WTC11 (cell line): ENCODE results near the gene N4BP2L1. TPM values are rescaled to one million over a fixed set of nuclear protein-coding genes. Genes with fewer than 3 reads are reported as not detected.

Experiments used
- ATAC-seq: fragments of 200-7000 bp; cut with Tn5 transposase; 2 replicates; pipeline ENCODE4 v1.10.0; 2021; ENCODE audit warnings: mild to moderate bottlenecking, moderate library complexity
- CTCF ChIA-PET: fragments of 300-600 bp; sonication (Branson Sonifier 250); formaldehyde crosslinking; loops from one replicate; lab custom pipeline; 2021; ENCODE audit warnings: antibody characterized with exemption; lab: Charles Lee
- POLR2A ChIA-PET: fragments of 350-600 bp; sonication (Branson Sonifier 250); formaldehyde crosslinking; loops from one replicate; lab custom pipeline; 2021; ENCODE audit warnings: antibody characterized with exemption; lab: Charles Lee
- DNase-seq: peaks from one replicate; pipeline ENCODE4 v3.0.0; 2021; ENCODE audit warnings: low spot score
- H3K27ac Mint-ChIP-seq: 2 replicates; pipeline ENCODE4 v1.8.0; 2021; ENCODE audit warnings: mixed read lengths
- H3K27me3 Mint-ChIP-seq: 2 replicates; pipeline ENCODE4 v1.8.0; 2021; ENCODE audit warnings: low read depth, mild to moderate bottlenecking, moderate library complexity, mixed read lengths
- H3K36me3 Mint-ChIP-seq: 2 replicates; pipeline ENCODE4 v1.8.0; 2021; ENCODE audit warnings: mixed read lengths
- H3K4me1 Mint-ChIP-seq: 2 replicates; pipeline ENCODE4 v1.8.0; 2022; ENCODE audit warnings: mixed read lengths
- H3K4me3 Mint-ChIP-seq: 2 replicates; pipeline ENCODE4 v1.8.0; 2021; ENCODE audit warnings: mild to moderate bottlenecking, moderate library complexity, mixed read lengths
- H3K9me3 Mint-ChIP-seq: 2 replicates; pipeline ENCODE4 v1.8.0; 2021; ENCODE audit warnings: mixed read lengths
- ATF1 ChIP-seq: sonication (generic); formaldehyde crosslinking; IDR thresholded peaks from 2 replicates; pipeline ENCODE4 v1.8.1; 2023; ENCODE audit warnings: mild to moderate bottlenecking, moderate library complexity, missing genetic modification reagents
- CREB1 ChIP-seq: sonication (generic); formaldehyde crosslinking; IDR thresholded peaks from 2 replicates; pipeline ENCODE4 v1.8.0; 2023; ENCODE audit warnings: mild to moderate bottlenecking, missing genetic modification reagents
- FOXP1 ChIP-seq: sonication (generic); formaldehyde crosslinking; IDR thresholded peaks from 2 replicates; pipeline ENCODE4 v1.8.0; 2022; ENCODE audit warnings: missing genetic modification reagents, mild to moderate bottlenecking, moderate library complexity, borderline replicate concordance
- MYBL2 ChIP-seq: sonication (generic); formaldehyde crosslinking; IDR thresholded peaks from 2 replicates; pipeline ENCODE4 v1.8.1; 2023; ENCODE audit warnings: mild to moderate bottlenecking, moderate library complexity, missing genetic modification reagents
- NFE2L1 ChIP-seq: sonication (generic); formaldehyde crosslinking; IDR thresholded peaks from 2 replicates; pipeline ENCODE4 v1.8.1; 2023; ENCODE audit warnings: missing genetic modification reagents
- RELA ChIP-seq: sonication (generic); formaldehyde crosslinking; IDR thresholded peaks from 2 replicates; pipeline ENCODE4 v1.8.1; 2022; ENCODE audit warnings: missing genetic modification reagents, mild to moderate bottlenecking, borderline replicate concordance
- TP53 ChIP-seq: sonication (generic); formaldehyde crosslinking; IDR thresholded peaks from 2 replicates; pipeline ENCODE4 v1.8.1; 2023; ENCODE audit warnings: mild to moderate bottlenecking, missing genetic modification reagents
- ZNF138 ChIP-seq: sonication (generic); formaldehyde crosslinking; conservative IDR thresholded peaks from 2 replicates; pipeline ENCODE4 v1.8.1; 2022; ENCODE audit warnings: mild to moderate bottlenecking, moderate library complexity, missing genetic modification reagents
- ZNF317 ChIP-seq: sonication (generic); formaldehyde crosslinking; IDR thresholded peaks from 2 replicates; pipeline ENCODE4 v1.8.1; 2023; ENCODE audit warnings: low read depth, mild to moderate bottlenecking, moderate library complexity, missing genetic modification reagents, borderline replicate concordance
- total RNA-seq: library from RNA; stranded (reverse); gene quantifications from 3 replicates; pipeline ENCODE4 v1.2.3, GENCODE V29; 2021
- TF ChIP-seq, protein P1 (sequence below): sonication (generic); formaldehyde crosslinking; IDR thresholded peaks from 2 replicates; pipeline ENCODE4 v1.8.1; 2022; ENCODE audit warnings: low read depth, mild to moderate bottlenecking, moderate library complexity, missing genetic modification reagents, borderline replicate concordance
- TF ChIP-seq, protein P2 (sequence below): fragments of 250-450 bp; sonication (Bioruptor Pico); IDR thresholded peaks from 2 replicates; pipeline ENCODE4 v1.9.0; 2021; ENCODE audit warnings: mild to moderate bottlenecking, borderline replicate concordance
- TF ChIP-seq, protein P3 (sequence below): sonication (generic); formaldehyde crosslinking; IDR thresholded peaks from 2 replicates; pipeline ENCODE4 v1.8.0; 2022; ENCODE audit warnings: mild to moderate bottlenecking, missing genetic modification reagents
- TF ChIP-seq, protein P4 (sequence below): sonication (generic); formaldehyde crosslinking; IDR thresholded peaks from 2 replicates; pipeline ENCODE4 v1.8.1; 2022; ENCODE audit warnings: missing genetic modification reagents, borderline replicate concordance
- TF ChIP-seq, protein P5 (sequence below): sonication (generic); formaldehyde crosslinking; IDR thresholded peaks from 2 replicates; pipeline ENCODE4 v1.8.0; 2022; ENCODE audit warnings: mild to moderate bottlenecking, missing genetic modification reagents
- TF ChIP-seq, protein P6 (sequence below): sonication (generic); formaldehyde crosslinking; IDR thresholded peaks from 2 replicates; pipeline ENCODE4 v1.8.1; 2022; ENCODE audit warnings: mild to moderate bottlenecking, missing genetic modification reagents, moderate library complexity, borderline replicate concordance
- TF ChIP-seq, protein P7 (sequence below): sonication (generic); formaldehyde crosslinking; IDR thresholded peaks from 2 replicates; pipeline ENCODE4 v1.8.1; 2023; ENCODE audit warnings: mild to moderate bottlenecking, missing genetic modification reagents, moderate library complexity
- TF ChIP-seq, protein P8 (sequence below): fragments of 250-450 bp; sonication (Bioruptor Pico); conservative IDR thresholded peaks from 2 replicates; pipeline ENCODE4 v1.9.0; 2021; ENCODE audit warnings: mild to moderate bottlenecking
- TF ChIP-seq, protein P9 (sequence below): sonication (generic); formaldehyde crosslinking; IDR thresholded peaks from 2 replicates; pipeline ENCODE4 v1.8.1; 2023; ENCODE audit warnings: mild to moderate bottlenecking, missing genetic modification reagents

N4BP2L1 gene
- total RNA-seq, 1 experiment from 2014 or later: 3.8 TPM

DNA sequence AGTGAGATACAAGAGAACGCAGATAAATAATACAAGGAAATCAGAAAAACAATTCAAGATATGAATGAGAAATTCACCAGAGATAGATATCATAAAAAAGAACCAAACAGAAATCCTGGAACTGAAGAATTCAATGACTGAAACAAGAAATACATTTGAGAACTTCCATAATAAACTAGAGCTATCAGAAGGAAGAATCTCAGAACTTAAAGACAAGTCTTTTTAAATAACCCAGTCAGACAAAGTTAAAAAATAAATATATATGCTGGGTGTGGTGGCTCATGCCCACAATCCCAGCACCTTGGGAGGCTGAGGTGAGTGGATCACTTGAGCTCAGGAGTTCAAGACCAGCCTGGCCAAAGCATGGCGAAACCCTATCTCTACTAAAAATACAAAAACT lies 28.7 kb upstream of the N4BP2L1 start:
- ChIA-PET CTCF (no interaction called here), POLR2A (no interaction called here)
- no peak overlapping the region for H3K4me3 Mint-ChIP-seq
- peaks cover 19% of the 10 kb centered on the region for H3K36me3 Mint-ChIP-seq
- TF ChIP-seq, protein P1, sequence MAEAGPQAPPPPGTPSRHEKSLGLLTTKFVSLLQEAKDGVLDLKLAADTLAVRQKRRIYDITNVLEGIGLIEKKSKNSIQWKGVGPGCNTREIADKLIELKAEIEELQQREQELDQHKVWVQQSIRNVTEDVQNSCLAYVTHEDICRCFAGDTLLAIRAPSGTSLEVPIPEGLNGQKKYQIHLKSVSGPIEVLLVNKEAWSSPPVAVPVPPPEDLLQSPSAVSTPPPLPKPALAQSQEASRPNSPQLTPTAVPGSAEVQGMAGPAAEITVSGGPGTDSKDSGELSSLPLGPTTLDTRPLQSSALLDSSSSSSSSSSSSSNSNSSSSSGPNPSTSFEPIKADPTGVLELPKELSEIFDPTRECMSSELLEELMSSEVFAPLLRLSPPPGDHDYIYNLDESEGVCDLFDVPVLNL (CRISPR knock-in tag): no peak
- TF ChIP-seq NFE2L1 (CRISPR knock-in tag) (no peak), ATF1 (CRISPR knock-in tag) (no peak), RELA (CRISPR knock-in tag) (no peak), MYBL2 (CRISPR knock-in tag) (no peak), ZNF138 (no peak), ZNF317 (no peak), TP53 (CRISPR knock-in tag) (no peak), FOXP1 (no peak), CREB1 (CRISPR knock-in tag) (no peak)
- TF ChIP-seq, protein P2, sequence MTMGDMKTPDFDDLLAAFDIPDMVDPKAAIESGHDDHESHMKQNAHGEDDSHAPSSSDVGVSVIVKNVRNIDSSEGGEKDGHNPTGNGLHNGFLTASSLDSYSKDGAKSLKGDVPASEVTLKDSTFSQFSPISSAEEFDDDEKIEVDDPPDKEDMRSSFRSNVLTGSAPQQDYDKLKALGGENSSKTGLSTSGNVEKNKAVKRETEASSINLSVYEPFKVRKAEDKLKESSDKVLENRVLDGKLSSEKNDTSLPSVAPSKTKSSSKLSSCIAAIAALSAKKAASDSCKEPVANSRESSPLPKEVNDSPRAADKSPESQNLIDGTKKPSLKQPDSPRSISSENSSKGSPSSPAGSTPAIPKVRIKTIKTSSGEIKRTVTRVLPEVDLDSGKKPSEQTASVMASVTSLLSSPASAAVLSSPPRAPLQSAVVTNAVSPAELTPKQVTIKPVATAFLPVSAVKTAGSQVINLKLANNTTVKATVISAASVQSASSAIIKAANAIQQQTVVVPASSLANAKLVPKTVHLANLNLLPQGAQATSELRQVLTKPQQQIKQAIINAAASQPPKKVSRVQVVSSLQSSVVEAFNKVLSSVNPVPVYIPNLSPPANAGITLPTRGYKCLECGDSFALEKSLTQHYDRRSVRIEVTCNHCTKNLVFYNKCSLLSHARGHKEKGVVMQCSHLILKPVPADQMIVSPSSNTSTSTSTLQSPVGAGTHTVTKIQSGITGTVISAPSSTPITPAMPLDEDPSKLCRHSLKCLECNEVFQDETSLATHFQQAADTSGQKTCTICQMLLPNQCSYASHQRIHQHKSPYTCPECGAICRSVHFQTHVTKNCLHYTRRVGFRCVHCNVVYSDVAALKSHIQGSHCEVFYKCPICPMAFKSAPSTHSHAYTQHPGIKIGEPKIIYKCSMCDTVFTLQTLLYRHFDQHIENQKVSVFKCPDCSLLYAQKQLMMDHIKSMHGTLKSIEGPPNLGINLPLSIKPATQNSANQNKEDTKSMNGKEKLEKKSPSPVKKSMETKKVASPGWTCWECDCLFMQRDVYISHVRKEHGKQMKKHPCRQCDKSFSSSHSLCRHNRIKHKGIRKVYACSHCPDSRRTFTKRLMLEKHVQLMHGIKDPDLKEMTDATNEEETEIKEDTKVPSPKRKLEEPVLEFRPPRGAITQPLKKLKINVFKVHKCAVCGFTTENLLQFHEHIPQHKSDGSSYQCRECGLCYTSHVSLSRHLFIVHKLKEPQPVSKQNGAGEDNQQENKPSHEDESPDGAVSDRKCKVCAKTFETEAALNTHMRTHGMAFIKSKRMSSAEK: no peak
- TF ChIP-seq, protein P3, sequence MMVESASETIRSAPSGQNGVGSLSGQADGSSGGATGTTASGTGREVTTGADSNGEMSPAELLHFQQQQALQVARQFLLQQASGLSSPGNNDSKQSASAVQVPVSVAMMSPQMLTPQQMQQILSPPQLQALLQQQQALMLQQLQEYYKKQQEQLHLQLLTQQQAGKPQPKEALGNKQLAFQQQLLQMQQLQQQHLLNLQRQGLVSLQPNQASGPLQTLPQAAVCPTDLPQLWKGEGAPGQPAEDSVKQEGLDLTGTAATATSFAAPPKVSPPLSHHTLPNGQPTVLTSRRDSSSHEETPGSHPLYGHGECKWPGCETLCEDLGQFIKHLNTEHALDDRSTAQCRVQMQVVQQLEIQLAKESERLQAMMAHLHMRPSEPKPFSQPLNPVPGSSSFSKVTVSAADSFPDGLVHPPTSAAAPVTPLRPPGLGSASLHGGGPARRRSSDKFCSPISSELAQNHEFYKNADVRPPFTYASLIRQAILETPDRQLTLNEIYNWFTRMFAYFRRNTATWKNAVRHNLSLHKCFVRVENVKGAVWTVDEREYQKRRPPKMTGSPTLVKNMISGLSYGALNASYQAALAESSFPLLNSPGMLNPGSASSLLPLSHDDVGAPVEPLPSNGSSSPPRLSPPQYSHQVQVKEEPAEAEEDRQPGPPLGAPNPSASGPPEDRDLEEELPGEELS (CRISPR knock-in tag): no peak
- TF ChIP-seq, protein P4, sequence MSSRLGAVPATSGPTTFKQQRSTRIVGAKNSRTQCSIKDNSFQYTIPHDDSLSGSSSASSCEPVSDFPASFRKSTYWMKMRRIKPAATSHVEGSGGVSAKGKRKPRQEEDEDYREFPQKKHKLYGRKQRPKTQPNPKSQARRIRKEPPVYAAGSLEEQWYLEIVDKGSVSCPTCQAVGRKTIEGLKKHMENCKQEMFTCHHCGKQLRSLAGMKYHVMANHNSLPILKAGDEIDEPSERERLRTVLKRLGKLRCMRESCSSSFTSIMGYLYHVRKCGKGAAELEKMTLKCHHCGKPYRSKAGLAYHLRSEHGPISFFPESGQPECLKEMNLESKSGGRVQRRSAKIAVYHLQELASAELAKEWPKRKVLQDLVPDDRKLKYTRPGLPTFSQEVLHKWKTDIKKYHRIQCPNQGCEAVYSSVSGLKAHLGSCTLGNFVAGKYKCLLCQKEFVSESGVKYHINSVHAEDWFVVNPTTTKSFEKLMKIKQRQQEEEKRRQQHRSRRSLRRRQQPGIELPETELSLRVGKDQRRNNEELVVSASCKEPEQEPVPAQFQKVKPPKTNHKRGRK (CRISPR knock-in tag): no peak
- TF ChIP-seq, protein P5, sequence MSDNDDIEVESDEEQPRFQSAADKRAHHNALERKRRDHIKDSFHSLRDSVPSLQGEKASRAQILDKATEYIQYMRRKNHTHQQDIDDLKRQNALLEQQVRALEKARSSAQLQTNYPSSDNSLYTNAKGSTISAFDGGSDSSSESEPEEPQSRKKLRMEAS (CRISPR knock-in tag): no peak
- TF ChIP-seq, protein P6, sequence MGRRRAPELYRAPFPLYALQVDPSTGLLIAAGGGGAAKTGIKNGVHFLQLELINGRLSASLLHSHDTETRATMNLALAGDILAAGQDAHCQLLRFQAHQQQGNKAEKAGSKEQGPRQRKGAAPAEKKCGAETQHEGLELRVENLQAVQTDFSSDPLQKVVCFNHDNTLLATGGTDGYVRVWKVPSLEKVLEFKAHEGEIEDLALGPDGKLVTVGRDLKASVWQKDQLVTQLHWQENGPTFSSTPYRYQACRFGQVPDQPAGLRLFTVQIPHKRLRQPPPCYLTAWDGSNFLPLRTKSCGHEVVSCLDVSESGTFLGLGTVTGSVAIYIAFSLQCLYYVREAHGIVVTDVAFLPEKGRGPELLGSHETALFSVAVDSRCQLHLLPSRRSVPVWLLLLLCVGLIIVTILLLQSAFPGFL: no peak
- TF ChIP-seq, protein P7, sequence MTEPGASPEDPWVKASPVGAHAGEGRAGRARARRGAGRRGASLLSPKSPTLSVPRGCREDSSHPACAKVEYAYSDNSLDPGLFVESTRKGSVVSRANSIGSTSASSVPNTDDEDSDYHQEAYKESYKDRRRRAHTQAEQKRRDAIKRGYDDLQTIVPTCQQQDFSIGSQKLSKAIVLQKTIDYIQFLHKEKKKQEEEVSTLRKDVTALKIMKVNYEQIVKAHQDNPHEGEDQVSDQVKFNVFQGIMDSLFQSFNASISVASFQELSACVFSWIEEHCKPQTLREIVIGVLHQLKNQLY: no peak
- TF ChIP-seq, protein P8, sequence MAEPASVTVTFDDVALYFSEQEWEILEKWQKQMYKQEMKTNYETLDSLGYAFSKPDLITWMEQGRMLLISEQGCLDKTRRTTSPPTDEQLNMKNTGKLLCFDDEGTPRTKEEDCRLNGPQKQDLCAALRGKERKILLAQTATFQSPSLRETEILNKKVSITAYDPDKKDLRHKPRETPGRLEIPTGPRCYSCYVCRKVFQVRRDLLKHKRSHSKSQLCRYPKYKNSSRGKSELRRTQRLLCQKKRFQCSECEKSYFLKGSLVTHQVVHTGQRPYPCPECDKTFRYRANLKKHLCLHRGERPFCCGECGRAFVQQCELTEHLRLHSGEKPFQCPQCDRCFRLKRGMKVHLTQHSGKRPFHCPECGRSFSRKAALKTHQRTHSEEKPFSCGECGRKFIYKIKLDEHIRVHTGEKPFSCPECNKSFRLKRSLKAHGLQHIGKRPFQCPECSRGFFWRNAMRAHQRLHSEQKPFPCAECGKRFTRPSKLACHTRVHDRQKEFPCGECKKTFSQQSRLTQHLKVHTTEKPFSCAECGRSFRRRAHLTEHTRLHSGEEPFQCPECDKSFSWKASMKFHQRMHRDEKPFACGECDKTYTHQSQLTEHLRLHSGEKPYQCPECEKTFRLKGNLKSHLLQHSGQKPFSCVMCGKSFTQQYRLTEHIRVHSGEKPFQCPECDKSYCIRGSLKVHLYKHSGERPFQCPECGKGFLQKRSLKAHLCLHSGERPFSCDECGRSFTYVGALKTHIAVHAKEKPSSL (CRISPR knock-in tag): no peak
- TF ChIP-seq, protein P9, sequence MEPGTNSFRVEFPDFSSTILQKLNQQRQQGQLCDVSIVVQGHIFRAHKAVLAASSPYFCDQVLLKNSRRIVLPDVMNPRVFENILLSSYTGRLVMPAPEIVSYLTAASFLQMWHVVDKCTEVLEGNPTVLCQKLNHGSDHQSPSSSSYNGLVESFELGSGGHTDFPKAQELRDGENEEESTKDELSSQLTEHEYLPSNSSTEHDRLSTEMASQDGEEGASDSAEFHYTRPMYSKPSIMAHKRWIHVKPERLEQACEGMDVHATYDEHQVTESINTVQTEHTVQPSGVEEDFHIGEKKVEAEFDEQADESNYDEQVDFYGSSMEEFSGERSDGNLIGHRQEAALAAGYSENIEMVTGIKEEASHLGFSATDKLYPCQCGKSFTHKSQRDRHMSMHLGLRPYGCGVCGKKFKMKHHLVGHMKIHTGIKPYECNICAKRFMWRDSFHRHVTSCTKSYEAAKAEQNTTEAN (CRISPR knock-in tag): no peak
- DNase-seq (no peak), ATAC-seq (no peak)
- no peaks in the 10 kb centered on the region for H3K4me1 Mint-ChIP-seq
- peaks cover 20% of the 10 kb centered on the region for H3K9me3 Mint-ChIP-seq
- no peaks in the 10 kb centered on the region for H3K27me3 Mint-ChIP-seq
- H3K27ac Mint-ChIP-seq: no peak overlapping the region
